T-helper 22 cell (primary cell): ENCODE data around the gene PTPRN2.

Experiments used
- DNase-seq: peaks from one replicate; pipeline ENCODE4 v3.0.0-alpha.2; 2020; ENCODE audit warnings: low read depth

PTPRN2 gene

GRCh38 chr7:157829491-157829890 is 758.1 kb downstream of the PTPRN2 start:
- no peak for DNase-seq

- DNase-seq: no peak
These were observed 758.7 kb downstream of the PTPRN2 start for GRCh38 chr7:157828881-157829280.

- DNase-seq: no peak
These were observed 759.4 kb downstream of the PTPRN2 start for GRCh38 chr7:157828190-157828589.

DNA sequence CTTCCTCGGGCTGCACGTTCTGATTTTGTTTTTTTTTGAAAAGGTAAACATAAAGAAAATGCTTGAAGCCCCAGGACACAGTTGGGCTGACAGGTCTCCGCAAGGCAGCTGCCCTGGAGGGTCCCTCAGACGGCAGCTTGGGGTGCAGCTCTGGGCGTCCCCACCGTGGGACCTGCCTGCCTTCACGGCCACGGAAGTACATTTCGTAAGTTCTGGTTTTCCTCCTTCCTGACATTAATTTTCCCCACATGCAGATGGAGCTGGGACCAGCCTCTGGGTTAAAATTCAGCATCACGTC is 759.8 kb downstream of the PTPRN2 start:
- DNase-seq: no peak

DNA sequence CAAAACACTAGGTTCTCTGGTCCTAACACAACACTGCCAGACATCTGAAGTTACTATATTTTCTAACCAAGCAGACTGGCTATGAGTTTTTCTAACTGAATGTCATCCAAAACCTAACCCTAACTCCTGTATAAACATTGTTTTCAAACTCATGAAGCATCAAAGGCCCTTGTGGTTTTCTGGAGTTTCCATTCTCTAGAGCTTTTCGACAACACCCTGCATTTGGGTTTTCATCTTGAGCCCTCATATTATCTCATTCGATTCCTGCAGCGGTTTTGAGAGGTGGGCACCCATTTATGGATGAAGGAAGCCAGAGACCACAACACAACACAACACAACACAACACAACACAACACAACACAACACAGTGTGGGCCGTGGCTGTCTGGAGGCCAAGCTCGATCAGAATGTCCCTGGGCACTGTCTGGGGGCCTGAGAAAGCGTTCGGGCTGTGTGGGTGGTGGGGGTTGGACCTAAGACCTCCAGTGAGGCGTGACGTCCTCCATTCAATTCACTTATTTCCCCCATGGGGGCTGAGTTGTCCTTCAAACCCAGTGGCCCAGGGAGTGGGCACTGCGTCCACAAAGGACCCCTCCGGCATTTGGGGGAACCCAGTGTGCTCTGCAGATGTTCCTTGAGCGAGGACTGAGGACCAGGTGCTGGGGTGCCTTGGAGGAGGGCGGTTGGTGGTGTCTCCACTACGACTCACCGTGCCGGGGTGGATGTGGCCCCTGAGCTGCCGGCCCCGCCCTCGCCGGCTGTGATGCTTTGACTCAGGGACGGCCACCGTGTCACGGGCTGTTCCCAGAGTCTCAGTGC is 760.4 kb downstream of the PTPRN2 start:
- no peak for DNase-seq

DNA sequence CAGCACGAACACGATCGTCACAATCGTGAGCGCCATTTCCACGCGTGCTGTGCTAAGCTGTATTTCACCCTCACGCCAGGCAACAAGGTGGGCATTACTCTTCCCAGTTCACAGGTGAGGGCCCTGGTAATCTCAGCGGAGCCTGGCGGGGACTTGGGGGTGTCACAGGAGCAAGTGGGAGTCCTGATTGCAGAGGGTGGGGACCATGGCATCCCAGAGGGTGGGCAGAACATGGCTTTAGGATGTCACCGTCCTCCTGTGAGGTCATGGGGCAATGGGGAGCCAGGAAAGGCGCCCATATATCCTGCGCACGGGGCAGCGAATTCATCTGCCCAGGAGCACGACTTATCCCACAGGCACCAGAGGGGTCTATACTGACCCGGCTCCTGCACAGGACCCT is 761.1 kb downstream of the PTPRN2 start:
- DNase-seq: no peak

GRCh38 chr7:157825325-157825724 is 762.3 kb downstream of the PTPRN2 start:
- no peak for DNase-seq

DNA sequence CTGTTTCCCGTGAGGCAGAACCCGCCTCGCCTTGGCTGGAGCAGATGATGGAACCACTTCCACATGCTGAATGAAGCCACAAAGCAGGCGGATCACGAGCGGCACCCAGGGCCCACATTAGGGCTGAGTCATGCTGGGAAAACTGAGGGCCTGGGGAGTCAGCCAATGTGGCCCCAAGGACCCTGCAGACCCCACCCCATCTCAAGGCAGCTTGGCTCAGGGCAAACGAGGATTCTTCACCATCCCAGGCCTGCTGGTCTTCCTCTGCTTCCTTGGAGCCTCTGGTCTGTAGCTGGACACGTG is 762.9 kb downstream of the PTPRN2 start:
- DNase-seq: no peak

GRCh38 chr7:157824011-157824818 is 763.4 kb downstream of the PTPRN2 start:
- DNase-seq: no peak

DNA sequence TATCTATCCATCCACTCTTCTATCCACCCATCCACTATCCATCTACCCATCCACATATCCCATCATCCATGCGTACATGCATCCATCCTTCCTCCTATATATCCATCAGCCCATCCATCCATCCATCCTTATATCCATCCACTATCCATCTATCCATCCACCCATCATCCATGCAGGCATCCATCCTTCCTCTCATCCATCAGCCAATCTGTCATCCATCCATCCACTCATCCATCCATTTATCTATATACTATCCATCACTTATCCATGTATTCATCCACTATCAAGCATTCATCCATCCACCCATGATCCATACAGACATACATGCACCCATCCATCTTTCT is 765.0 kb downstream of the PTPRN2 start:
- DNase-seq: no peak

GRCh38 chr7:157821959-157822687 is 765.5 kb downstream of the PTPRN2 start:
- DNase-seq: no peak

DNA sequence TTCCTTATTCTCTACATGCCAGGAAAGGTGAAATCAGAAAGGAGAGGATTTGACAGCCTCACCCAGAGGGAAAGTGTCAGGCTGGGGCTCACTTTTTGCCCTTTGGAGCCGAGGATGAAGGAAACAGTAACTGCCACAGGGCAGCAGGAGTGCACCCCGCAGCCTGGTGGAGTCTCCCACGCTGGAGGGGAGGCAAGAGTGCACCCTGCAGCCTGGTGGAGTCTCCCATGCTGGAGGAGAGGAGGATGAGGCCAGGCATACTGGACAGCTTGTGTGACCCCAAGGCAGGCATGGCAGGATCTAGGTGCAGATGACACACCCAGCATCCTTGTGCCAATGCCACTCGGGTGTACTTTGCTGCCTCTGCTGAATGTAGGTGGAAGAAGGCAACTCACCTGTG is 766.8 kb downstream of the PTPRN2 start:
- no peak for DNase-seq

- DNase-seq: no peak
These were observed 768.2 kb downstream of the PTPRN2 start for GRCh38 chr7:157819455-157819807.

DNA sequence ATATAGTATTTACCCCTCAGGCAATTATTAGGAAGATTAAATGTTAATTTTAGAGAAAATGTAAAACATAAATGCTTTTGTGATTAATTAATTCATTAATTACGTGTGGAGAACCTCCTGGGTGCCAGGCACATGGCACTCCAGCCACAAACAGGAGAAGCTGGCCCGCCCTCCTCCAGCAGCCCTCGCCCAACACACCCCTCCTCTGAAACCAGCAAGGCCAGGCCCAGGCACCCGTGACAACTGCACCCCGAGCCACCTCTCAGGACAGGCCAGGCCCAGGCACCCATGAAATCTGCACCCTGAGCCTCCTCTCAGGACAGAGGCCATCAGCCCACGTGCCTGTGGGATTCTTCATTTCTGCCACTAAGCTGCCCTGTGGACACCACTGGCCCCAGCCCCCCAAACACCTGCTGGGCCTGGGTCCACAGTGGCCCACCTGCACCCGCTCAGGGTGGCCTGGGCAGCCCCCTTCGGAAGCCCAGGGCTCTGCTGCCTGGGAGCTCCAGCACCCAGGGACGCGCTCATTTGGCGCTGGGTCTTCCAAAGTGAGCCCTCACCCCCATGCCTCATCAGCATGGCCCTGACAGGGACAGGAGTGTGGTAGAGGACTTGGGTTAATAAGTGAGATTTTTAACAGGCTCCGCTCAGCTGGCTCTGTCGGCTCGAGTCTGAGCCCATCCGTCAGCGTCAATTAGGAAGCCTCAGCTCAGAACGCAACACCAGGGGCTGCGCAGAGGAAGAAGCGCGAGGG is 768.7 kb downstream of the PTPRN2 start:
- DNase-seq: no peak

DNA sequence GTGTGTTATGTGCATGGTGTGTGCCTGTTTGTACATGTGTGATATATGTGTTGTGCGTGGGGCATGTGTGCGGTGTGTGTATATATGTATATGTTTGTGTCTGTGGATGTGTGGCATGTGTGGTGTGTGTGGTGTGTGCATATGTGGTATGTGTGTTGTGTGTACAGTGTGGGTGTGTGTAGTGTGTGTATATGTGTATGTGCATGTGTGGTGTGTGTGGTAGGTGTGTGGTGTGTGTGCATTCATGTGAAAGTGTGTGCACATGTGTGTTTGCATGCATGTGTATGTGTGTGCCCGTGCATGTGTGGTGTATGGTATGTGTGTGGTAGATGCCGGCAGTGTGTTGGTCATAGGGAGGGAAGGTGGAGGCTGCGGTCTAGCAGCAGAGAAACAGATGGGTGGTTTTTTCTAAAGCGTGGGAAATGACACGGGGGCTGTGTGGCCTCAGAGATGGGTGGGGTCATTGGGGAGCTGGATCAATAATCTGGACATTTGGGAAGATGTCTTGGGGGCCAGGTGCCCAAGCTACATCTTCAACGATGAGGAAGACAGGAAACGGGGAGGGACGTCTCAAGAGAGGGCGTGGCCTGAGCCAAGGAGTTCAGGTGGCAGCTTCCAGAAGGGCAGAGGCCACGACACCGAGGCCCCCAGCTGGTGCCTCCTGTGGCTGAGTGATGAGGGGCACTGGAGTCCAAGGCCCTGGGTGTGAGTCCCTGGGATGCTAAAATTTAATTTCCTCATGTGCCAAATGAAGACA is 769.5 kb downstream of the PTPRN2 start:
- DNase-seq: no peak

GRCh38 chr7:157817433-157817832 is 770.2 kb downstream of the PTPRN2 start:
- no peak for DNase-seq

DNA sequence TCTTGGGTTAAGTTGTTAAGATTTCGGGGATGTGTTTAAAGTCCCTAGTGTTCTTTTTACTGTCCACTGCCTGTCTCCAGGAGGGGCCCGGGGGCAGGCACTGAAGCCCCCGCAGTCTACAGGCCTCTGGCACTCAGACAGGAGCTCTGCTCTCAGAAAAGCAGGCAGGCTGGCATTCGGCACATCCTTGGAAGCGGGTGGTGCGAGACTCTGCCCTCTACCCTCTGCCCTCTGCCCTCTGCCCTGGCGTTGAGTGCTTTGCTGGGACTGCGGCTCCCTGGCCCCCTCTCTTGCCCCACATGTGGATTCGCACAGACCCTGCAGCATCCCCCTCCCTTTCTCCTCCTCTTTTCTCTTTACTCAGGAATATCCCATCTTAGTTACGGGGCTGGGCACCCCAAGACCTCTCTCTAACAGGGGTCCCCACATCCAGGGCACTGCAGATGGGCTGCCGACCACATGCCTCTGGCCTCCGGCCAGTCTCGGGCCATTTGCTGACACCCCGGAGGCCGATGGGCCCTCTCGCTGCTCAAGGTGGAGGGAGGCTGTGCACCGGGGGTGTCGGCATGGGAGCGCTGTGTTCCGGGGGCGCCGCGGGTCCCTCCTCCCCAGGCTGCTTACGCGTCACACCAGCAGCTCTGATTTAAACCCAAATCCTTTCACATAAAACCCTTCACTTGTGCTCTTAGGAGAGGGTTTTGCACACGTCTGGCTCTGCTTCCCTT is 770.9 kb downstream of the PTPRN2 start:
- no peak for DNase-seq

- no peak for DNase-seq
These were observed 771.5 kb downstream of the PTPRN2 start for GRCh38 chr7:157816086-157816485.

DNA sequence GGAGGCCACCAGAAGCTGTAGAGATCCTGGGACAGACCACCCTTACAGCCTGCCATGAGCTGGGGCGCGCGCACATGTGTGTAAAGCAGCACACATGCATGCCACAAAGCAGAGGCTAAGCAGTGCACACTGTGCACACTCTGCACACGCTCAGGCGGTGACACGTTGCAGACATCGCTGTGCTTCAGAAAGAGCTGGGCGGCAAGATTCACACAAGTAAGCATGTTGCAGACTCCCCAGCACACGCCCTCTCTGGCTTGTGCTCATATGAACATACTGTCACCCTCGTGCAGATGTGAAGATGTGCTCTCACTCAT is 772.0 kb downstream of the PTPRN2 start:
- no peak for DNase-seq

- no peak for DNase-seq
These were observed 772.5 kb downstream of the PTPRN2 start for GRCh38 chr7:157814931-157815705.
